Activated CD8-positive, alpha-beta memory T cell treated with anti-CD3 and anti-CD28 coated beads, Interleukin-2, amount 50 U/mL, for 48 hours (primary cell): ENCODE measurements around the gene DNM3.

Experiments used
- DNase-seq: peaks from one replicate; pipeline ENCODE4 v3.0.0-alpha.2; 2020

Gene DNM3

GRCh38 chr1:171873664-171874063 lies 32.4 kb downstream of the DNM3 start:
- no peak for DNase-seq

- no peak for DNase-seq
Observed at GRCh38 chr1:171877701-171878100, 36.4 kb downstream of the DNM3 start.

- no peak for DNase-seq
Observed at GRCh38 chr1:171879556-171879955, 38.3 kb downstream of the DNM3 start.

- no peak for DNase-seq
Observed at GRCh38 chr1:171881442-171881841, 40.1 kb downstream of the DNM3 start.

GRCh38 chr1:171883849-171884248 lies 42.6 kb downstream of the DNM3 start:
- no peak for DNase-seq

GRCh38 chr1:171884475-171884874 lies 43.2 kb downstream of the DNM3 start:
- no peak for DNase-seq

GRCh38 chr1:171890131-171890530 lies 48.8 kb downstream of the DNM3 start:
- no peak for DNase-seq

GRCh38 chr1:171896936-171897703 lies 55.8 kb downstream of the DNM3 start:
- no peak for DNase-seq

GRCh38 chr1:171898941-171899340 lies 57.6 kb downstream of the DNM3 start:
- no peak for DNase-seq

- DNase-seq = no peak
Observed at GRCh38 chr1:171899838-171900237, 58.5 kb downstream of the DNM3 start.

- no peak for DNase-seq
Observed at GRCh38 chr1:171901245-171901644, 59.9 kb downstream of the DNM3 start.

- no peak for DNase-seq
Observed at GRCh38 chr1:171902527-171902926, 61.2 kb downstream of the DNM3 start.

- DNase-seq = no peak
Observed at GRCh38 chr1:171904778-171905450, 63.6 kb downstream of the DNM3 start.

- no peak for DNase-seq
Observed at GRCh38 chr1:171909711-171910110, 68.4 kb downstream of the DNM3 start.

- no peak for DNase-seq
Observed at GRCh38 chr1:171910786-171911185, 69.5 kb downstream of the DNM3 start.

- DNase-seq = no peak
Observed at GRCh38 chr1:171911506-171911905, 70.2 kb downstream of the DNM3 start.

GRCh38 chr1:171912509-171913175 lies 71.3 kb downstream of the DNM3 start:
- DNase-seq = no peak

GRCh38 chr1:171913385-171913784 lies 72.1 kb downstream of the DNM3 start:
- no peak for DNase-seq

- DNase-seq = no peak
Observed at GRCh38 chr1:171916315-171916771, 75.0 kb downstream of the DNM3 start.

GRCh38 chr1:171917331-171917730 lies 76.0 kb downstream of the DNM3 start:
- no peak for DNase-seq

GRCh38 chr1:171919891-171920887 lies 78.9 kb downstream of the DNM3 start:
- DNase-seq = no peak

GRCh38 chr1:171922999-171923398 lies 81.7 kb downstream of the DNM3 start:
- DNase-seq = no peak

- DNase-seq = no peak
Observed at GRCh38 chr1:171929121-171929520, 87.8 kb downstream of the DNM3 start.
